Activated naive CD4-positive, alpha-beta T cell (primary cell): Measurements from ENCODE around the gene DENND6A.
"Not testable (repeated sequence)": the region's sequence is repeated elsewhere in the genome, so short reads cannot be mapped to it uniquely, and the experiment has no call there.

Experiments used
- DNase-seq, 4 experiments: peaks; one replicate each; lab custom pipeline; 2025; lab: John Stamatoyannopoulos, UW

Gene DENND6A

DNA sequence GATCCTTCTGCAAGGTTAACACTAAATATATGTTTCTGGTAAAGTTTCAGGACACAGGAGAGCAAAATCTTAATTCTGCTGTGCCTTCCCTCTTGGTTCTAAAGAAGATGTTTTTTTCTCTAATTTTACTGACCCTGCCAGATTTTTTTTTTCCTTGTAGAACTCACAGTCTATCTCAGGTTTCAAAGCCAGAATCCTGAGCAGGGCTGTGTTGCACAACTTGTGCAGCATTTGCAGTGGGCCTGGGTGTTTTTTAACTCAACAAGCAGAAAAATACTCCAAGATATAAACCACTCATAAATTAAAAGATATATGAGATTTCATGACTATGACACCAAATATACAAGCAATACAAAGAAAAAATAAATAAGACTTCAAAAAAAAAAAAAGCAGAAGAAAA is 55.5 kb downstream of the DENND6A start:
- DNase-seq: no peak

DNA sequence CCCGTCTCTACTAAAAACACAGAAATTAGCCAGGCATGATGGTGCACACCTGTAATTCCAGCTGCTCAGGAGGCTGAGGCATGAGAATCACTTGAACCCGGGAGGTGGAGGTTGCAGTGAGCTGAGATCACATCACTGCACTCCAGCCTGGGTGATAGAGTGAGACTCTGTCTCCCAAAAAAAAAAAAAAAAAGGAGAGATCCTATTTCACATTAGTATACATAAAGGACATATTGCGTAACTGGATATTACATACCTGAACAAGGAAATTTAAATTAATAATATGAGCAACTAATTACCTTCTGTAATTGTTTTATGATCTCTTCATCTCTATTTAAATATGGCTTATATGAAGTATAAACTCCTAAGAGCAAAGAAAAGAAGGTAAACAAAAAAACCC is 58.6 kb downstream of the DENND6A start:
- not testable (repeated sequence) for DNase-seq

DNA sequence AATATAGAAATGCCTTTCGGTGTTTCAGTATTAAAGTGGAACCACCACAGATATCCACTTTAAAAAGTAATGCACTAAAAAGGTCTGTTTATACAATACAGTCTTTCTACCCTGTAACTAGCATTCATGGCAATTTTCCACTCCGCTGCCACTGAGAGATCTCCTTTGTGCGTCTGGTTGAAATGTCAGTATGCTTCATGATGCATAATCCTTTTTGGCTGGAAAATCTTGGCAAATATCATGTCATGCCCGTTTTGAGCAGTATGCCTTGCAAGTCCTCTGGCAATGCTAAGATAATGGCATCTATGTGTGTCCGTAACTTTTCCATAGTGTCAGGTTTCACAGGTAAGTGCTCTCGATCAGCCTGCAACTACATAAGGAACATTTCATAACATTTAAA is 64.9 kb downstream of the DENND6A start:
- DNase-seq: no peak

DNA sequence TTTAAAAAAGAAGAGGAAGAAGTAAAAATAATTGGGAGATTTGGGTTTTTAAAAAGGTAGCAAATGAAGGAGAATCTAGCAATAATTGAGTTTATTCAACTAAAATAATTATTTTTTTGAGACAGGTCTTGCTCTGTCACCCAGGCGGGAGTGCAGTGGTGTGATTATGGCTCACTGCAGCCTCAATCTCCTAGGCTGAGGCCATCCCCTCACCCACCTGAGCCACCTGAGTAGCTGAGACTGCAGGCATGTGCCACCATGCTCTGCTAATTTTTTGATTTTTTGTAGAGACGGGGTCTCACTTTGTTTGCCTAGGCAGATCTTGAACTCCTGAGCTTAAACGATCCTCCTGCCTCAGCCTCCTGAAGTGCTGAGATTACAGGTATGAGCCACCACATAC is 68.1 kb downstream of the DENND6A start:
- DNase-seq: no peak

DNA sequence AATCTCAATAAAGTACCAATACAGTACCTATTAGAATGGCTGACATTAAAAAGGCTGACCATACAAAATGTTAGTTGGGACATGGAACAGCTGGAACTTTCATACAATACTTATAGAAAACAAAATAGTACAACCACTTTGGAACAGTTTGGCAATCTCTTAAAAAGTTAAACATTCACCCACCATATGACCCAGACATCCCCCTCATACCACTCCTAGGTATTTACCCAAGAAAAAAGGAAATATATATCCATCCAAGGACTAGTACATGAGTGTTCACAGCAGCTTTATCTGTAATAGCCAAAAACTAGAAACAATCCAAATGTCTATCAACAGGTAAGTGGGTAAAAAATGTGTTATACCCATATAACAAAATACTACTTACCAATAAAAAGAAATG is 70.5 kb downstream of the DENND6A start:
- DNase-seq: no peak

DNA sequence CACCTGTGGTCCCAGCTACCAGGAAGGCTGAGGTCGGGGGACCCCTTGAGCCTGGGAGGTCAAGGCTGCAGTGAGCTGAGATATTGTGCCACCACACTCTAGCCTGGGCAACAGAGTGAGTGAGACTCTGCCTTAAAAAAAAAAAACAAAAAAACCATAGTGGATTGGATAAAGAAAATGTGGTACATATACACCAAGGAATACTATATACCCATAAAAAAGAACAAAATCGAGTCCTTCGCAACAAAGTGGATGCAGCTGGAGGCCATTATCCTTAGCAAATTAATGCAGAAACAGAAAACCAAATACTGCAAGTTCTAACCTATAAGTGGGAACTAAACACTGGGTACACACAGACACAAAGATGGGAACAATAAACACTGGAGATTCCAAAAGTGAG is 75.1 kb downstream of the DENND6A start:
- DNase-seq: no peak

DNA sequence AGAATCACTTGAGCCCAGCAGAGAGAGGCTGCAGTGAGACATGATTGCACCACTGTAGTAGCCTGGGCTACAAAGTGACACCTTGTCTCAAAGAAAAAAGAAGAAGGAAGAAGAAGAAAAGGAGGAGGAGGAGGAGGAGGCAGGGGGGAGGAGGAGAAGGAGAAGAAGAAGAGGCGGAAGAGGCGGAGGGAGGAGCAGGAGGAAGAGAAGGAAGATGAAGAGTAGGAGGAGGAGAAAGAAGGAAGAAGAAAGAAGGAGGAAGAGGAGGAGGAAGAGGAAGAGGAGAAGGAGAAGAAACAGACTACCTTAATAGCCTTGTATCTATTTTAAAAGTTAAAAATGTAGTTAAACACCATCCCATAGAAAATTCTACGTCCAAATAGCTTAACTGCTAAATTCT is 76.6 kb downstream of the DENND6A start:
- DNase-seq: no peak

DNA sequence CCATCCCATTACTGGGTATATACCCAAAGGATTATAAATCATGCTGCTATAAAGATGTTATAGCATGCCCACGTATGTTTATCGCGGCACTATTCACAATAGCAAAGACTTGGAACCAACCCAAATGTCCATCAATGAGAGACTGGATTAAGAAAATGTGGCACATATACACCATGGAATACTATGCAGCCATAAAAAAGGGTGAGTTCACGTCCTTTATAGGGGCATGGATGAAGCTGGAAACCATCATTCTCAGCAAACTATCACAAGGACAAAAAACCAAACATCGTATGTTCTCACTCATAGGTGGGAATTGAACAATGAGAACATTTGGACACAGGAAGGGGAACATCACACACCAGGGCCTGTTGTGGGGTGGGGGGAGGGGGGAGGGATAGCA is 81.0 kb downstream of the DENND6A start:
- not testable (repeated sequence) for DNase-seq

DNA sequence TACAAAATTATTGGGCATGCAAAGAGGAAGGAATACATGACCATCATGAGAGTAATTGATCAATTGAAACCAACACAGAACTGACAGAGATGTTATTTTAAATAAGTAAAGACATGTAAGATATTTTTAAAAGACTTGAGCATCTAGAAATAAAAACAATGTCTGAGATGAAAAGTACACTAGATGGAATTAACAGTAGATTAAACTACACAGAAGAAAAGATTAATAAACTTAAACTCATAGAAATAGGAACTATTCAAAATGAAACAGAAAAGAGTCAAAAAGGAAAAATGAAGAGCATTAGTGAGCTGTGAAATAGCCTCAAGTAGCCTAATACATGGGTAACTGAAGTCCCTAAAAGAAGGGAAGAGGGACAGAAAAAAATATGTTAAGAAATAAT is 87.2 kb downstream of the DENND6A start:
- DNase-seq: no peak

DNA sequence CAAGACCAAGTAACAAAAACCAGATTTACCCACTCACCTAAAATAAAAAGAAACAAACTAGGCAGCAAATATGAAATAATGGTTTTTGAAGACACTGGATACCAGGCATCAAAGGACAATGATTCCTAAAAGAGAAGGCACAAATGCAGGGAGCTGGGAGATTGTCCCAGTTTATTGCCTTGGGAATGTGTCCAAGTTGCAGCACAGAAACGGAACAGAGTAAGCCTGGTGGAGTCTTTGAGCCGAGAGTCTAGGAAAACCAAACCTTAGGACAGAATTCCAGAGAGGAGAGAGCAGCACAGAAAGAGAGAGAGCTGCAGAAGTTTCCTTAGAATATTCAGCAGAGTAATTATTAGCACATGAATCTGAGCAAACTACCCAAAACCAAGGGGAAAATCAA is 87.9 kb downstream of the DENND6A start:
- no peak for DNase-seq

DNA sequence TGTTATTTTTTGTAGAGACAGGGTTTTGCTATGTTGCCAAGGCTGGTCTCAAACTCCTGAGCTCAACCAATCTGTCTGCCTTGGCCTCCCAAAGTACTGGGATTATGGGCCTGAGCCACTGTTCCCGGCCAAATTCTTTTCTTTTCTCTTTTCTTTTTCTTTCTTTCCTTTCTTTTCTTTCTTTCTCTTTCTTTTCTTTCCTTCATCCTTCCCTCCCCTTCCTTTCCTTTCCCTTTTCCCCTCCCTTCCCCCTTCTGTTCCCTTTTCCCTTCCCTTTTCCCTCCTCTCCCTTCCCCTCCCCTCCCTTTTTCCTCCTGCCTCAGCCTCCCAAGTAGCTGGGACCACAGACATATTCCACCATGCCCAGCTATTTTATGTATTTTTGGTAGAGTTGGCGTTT is 92.7 kb downstream of the DENND6A start:
- DNase-seq: no peak

DNA sequence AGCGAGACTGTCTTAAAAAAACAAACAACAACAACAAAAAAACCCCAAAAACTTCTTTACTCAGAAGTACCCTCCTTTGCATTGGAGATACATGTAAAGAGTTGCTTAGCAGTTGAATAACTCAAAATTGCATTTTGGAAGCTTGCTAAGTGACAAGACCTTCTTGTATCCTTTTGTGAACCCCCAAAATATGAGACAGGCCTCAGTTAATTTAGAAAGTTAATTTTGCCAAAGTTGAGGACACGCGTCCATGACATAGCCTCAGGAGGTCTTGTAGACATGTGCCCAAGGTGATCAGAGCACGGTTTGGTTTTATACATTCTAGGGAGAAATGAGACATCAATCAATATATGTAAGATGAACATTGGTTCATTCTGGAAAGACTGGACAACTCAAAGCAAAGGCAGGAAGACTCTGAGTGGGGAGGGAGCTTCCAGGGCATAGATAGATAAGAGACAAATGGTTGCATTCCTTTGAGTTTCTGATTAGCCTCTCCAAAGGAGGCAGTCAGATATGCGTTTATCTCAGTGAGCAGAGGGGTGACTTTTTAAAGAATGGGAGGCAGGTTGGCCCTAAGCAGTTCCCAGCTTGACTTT is 94.0 kb downstream of the DENND6A start:
- DNase-seq: no peak

DNA sequence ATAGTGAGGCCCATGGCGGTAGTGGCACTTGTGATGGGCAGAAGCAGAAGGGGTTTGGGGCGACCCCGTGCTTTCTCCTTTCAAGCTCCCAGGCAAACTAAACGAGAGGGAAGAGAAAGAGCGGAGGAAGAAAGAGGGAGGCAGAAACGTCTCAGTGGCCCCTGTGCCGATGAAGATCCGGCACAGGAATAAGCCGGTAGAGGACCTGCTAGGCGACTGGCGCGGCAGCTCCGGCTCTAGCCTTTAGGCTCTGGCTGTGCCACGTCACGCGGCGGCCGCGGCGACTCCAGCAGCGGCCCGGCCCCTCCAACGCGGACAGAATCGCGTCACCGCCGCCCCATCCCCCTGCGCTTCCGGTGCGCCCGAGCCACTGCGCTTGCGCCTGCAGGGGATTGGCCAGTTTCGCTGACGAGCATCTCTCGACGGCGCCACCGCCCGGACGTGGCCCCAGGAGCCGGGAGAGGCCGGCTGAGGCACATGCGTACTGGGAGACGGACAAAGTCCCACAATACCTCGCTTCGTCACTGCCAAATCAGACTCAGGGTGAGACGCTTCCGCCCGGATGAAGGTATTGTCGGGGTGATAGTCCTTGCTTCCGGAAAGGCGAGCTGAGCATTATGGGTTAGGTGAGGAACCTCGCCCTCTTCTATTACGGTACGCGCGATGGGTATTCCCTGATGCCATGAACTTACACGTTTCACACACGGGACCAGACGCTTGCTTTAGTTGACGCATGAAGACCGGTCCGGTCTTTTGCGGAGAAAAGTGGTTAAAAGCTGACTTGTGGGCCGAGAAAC is 95.6 kb downstream of the DENND6A start, which contains the start of gene ARF4:
Gene ARF4 (minus strand): TSS at position 218 of the 797 bp plus-strand sequence. CDS start 204 bp downstream, at position 14.
- DNase-seq: peak; percentile 95 to 99 (median 98)

DNA sequence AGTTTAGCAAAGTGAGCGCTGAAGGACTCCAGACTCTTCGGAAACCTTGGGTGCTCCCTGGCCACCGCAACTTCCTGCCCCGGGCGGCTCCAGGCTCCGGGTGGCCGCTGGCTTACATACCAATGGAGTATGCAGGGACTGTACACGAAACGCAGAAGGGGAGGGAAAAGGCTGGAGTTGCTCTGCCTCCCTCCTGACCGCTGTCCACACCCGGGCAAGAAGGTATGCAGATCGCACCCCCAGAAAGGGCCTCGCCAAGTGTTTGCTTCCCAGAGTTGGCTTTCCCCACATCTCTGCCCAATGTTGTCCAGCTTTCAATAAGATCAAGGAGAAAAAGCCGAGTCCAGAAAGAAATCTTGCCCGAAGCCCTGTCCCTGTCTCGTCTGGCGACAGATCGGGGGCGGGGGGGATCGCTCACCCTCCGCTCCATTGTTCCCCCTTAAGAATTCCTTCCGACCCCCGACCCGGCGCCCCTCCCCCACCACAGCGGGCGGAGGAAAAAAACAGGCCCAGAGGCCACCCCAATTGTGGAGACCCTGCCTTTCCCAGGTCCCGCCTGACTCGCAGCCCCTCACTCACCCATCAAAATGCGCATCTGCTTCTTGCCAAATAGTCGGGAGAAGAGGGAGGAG is 96.3 kb downstream of the DENND6A start:
- peak in 2 of 4 experiments; percentile 32 to 40 for DNase-seq

DNA sequence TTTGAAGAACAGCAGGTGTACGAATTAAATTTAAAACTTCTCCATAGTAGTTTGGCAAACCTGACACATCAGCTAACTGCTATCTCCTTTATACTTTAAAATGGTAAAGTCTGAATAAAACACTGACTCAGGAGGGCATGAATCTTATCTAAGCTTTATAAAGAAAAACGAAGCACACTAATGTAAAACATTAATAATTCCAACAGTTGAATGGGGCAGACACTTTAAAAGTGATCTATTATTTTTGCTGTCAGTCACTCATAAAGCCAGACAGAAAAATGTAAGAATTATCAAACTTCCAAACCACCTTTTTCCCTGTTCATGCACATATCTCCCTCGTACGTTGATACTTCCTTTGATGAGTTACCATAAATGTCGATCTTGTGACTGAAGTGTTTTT is 98.3 kb downstream of the DENND6A start:
- DNase-seq: no peak

DNA sequence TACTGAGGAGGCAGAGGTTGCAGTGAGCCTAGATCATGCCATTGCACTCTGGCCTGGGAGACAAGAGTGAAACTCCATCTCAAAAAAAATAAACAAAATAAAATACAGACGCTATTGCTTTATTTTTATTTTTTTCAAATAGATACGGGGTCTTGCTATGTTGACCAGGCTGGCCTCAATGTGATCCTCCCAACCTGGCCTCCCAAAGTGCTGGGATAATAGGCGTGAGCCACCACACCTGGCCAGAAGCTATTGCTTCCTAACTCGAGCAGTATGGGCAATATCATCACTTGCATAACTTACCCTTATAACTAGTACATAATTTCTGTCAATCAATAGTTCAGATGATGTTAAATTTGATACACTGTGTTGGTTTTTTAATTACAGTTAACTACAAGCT is 98.7 kb downstream of the DENND6A start:
- no peak for DNase-seq

DNA sequence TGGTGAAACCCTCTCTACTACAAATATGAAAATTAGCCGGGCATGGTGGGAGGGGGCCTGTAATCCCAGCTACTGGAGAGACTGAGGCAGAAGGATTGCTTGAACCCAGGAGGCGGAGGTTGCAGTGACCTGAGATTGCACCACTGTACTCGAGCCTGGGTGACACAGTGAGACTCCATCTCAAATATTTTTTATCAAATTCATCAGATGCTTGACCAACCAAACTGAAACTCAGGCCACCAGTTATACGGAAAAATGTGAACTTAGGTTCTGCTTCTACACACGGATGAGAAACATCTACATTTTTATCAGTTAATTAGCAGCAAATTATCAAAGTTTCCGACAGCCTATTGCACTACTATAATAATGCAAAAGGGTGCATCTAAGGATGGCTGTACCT is 100.6 kb downstream of the DENND6A start:
- no peak for DNase-seq

DNA sequence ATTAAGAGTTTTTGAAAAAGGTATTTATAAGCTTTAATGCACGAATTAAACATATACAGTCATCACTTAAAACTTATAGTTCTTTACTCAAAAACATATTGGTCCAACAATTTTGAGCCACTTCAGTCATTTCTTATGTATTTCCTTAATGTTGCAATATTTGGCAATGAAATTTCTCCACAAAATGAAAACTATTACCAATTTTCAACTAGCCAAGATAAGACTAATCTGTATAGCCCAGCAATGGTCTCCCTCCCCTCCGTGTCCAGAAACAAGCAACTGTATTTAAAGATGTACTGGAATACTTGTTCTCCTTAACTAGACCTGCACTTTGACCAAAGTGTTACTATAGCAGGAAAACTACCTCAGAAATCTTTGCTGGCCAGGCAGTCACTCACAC is 105.0 kb downstream of the DENND6A start:
- no peak for DNase-seq

DNA sequence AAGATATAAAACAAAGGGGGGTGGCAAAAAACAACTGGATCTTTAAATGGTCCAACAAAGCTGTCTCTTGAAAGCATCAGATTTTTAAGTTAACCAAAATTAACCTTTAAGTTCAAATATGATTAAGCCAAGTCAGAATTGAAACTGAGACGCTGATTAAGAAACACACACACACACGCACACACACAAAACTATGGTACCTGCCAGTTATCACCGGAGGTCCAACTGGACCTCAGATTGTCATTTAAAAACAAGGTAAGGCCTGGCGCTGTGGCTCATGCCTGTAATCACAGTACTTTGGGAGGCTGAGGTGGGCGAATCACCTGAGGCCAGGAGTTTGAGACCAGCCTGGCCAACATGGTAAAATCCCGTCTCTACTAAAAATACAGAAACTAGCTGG is 106.1 kb downstream of the DENND6A start:
- DNase-seq: no peak

DNA sequence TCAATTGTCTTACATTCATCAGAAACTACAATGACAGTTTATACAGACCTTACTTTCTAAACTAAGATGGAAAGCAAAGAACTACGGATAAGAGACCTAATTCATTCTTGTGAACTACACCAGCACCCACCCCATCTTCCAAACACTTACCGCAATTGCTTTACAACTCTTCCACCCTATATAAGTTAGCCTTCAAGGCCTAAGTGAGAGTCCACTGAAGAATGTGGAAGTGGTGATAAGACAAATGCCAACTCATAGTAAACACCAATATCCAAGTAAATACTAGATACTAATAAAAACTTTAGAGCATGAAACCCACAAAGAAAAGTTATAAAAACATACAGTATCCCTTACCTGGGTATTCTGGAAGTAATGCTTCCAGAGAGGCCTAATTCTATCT is 109.3 kb downstream of the DENND6A start:
- no peak for DNase-seq

DNA sequence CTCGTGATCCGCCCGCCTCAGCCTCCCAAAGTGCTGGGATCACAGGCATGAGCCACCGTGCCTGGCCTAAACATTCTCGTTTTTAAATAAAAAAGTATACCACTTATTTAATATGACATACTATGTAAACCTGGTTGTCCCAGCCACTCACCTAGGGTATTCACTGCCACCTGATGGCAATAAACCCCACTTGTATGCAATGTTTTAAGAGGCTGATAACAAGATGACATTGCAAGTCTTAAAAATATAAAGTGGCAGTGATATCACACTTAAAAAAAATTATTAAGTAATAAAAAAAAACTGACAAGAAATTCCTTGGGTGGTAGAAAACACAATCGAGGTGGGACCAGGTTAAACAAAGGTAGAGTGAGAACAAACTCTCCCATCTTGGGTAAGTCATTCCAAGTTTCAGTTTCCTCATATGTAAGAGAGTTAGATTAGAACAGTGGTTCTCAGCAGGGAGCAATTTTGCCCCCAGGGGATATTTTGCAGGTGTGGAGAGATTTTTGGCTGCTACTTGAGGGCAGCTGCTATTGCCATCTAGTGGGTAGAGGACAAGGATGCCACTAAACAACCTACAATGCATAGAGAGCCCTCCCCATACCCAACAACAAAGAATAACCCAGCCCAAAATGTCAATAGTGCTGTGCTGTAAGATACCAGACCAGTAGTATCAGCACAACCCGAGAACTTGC is 110.3 kb downstream of the DENND6A start:
- no peak for DNase-seq

DNA sequence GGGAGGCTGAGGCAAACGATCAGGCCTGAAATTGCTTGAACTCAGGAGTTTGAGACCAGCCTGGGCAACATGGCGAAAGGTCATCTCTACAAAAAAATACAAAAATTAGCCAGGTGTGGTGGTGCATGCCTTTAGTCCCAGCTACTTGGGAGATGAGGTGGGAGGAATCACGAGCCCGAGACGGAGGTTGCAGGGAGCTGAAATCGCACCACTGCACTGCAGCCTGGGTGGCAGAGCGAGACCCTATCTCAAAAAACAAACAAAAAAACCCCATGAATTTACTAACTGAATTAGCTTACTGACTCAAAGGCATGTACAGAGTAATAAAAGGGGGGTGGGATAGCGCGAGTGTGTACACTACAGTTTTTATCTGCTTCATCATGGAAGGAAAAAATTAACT is 115.1 kb downstream of the DENND6A start:
- DNase-seq: no peak
